ENCODE results near the gene AZI2.
A peak's percentile ranks its signal among the peaks of the same experiment; 100 is the strongest.

The AZI2 gene

GRCh38 chr3:28328188-28329151, 20.2 kb downstream of the AZI2 start:
- peak; percentile 35 for DNase-seq (ENCODE audit: low read depth)
- no peak overlapping the region for H3K4me3 ChIP-seq (ENCODE audit: low read depth, low read length)
- TF ChIP-seq, protein P1, sequence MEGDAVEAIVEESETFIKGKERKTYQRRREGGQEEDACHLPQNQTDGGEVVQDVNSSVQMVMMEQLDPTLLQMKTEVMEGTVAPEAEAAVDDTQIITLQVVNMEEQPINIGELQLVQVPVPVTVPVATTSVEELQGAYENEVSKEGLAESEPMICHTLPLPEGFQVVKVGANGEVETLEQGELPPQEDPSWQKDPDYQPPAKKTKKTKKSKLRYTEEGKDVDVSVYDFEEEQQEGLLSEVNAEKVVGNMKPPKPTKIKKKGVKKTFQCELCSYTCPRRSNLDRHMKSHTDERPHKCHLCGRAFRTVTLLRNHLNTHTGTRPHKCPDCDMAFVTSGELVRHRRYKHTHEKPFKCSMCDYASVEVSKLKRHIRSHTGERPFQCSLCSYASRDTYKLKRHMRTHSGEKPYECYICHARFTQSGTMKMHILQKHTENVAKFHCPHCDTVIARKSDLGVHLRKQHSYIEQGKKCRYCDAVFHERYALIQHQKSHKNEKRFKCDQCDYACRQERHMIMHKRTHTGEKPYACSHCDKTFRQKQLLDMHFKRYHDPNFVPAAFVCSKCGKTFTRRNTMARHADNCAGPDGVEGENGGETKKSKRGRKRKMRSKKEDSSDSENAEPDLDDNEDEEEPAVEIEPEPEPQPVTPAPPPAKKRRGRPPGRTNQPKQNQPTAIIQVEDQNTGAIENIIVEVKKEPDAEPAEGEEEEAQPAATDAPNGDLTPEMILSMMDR (IDR thresholded peaks at IDR 0.05; ENCODE audit: insufficient read depth, low read depth, low read length, missing control alignments) = peak; percentile 43

DNA sequence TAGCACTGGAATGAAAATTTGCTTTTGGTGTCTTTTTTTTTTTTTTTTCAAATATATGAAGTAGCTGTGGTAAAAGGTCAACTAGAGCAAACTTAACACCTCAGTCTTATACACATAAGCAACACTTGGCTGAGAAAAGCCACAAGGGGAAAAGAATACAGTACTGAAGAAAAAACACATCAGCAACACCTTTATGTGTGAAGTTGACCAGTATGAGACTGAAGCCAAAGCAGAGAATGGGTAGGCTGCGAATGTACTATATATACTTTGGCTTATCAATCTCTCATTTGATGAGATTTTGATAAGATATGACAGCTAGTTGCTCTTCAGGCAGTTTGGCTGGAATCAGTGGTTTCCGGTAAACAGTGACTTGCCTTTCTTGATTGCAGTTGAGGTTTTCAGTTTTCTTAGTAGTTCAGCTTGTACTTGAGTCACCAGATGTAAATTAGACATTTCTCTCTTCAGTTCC, 22.1 kb downstream of the AZI2 start:
- peak; percentile 57 for DNase-seq (ENCODE audit: low read depth)
- TF ChIP-seq, protein P1 (IDR thresholded peaks at IDR 0.05; ENCODE audit: insufficient read depth, low read depth, low read length, missing control alignments) = no peak
- no peak overlapping the region for H3K4me3 ChIP-seq (ENCODE audit: low read depth, low read length)

DNA sequence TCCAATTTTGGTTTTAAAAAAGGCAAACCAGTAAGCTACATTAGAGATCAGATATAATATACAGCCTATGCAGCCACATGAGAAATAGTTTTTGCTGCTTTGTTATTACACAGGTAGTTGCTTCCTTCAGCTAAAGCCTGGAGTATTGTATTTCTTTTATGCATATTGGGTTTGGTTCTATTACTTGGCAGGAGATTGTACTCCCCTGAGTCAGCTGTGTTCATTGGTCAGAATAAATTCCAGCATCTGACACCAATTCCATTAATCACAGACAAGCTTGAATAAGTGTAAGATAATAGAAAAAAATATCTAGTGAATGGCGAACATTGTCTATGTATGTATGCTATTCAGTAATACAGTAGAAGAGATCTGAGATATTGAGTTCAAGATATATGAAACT, 26.2 kb downstream of the AZI2 start:
- no peak overlapping the region for H3K4me3 ChIP-seq (ENCODE audit: low read depth, low read length)
- TF ChIP-seq, protein P1 (IDR thresholded peaks at IDR 0.05; ENCODE audit: insufficient read depth, low read depth, low read length, missing control alignments) = no peak
- no peak for DNase-seq (ENCODE audit: low read depth)

DNA sequence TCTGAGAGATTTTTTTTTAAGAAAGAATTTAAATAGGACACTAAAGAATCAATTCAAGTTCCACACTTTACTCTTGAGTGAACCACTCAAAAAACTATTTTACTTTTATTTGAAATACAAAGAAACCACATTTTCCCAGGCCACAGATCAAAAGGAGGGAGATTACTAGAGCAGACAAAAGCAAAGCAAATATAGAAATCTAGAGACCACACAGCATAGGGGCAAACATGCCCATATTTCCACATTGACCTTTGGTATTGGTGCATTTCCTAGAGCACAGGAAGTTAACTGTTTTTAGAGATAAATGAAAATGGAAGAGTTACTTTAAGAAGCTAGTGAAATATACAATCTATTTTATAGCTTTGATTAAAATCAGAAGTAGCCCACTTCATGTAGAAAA, 27.6 kb downstream of the AZI2 start:
- DNase-seq (ENCODE audit: low read depth) = no peak
- TF ChIP-seq, protein P1 (IDR thresholded peaks at IDR 0.05; ENCODE audit: insufficient read depth, low read depth, low read length, missing control alignments) = no peak
- no peak overlapping the region for H3K4me3 ChIP-seq (ENCODE audit: low read depth, low read length)

DNA sequence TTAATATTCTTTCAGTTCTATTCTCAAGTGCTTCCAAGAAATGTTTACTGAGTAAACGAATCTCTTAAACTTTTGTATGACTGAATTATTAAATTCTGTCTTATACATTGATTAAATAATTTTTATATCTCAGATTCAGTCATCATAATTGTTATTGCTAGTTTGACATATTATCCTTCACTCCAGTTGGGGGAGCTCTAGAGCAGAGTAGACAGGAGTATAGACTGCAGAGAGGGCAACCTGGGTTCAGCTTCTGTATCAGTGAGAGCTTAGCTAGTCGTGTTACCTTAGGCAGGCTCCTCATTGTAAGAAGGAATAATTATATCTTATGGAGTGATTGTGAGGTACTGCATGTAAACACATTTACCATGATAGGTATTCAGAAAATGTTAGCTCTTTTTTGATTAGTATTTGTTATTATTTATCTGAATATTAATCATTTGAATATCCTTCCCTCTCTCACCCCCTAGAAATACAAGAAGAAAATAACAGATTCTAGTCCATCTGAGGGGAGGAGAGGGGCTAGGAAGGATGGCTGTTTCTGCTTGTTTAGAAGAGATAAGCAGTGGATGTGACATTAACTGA, 31.1 kb downstream of the AZI2 start:
- DNase-seq (ENCODE audit: low read depth) = peak; percentile 62
- TF ChIP-seq, protein P1 (IDR thresholded peaks at IDR 0.05; ENCODE audit: insufficient read depth, low read depth, low read length, missing control alignments) = peak; percentile 54

DNA sequence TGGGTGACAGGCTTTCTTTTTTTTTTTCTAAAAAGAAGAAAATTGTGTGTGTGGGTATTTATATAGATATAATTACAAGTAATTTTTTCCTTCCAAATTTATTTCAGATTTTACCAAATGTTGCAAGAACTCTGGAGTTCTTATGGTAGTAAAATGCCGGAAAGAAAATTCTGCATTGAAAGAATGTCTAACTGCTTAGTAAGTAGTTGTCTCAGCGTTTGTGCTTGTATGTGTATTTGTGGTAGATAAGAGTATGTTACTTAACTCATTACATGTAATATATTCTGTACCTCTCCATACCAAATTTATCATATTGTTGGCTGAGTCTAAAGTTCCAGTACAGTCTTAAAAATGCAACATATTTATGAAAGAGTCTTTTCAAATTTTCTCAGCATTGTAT, 32.4 kb downstream of the AZI2 start:
- H3K4me3 ChIP-seq (ENCODE audit: low read depth, low read length) = no peak overlapping the region
- TF ChIP-seq, protein P1 (IDR thresholded peaks at IDR 0.05; ENCODE audit: insufficient read depth, low read depth, low read length, missing control alignments) = no peak
- DNase-seq (ENCODE audit: low read depth) = no peak

More for the DNA sequence above, 31.1 kb downstream of the AZI2 start:
- H3K4me3 ChIP-seq (ENCODE audit: low read depth, low read length) = no peak overlapping the region
